K562 (cell line): Measurements from ENCODE around the gene ZFAND2B. TPM values are rescaled to one million over a fixed set of nuclear protein-coding genes. Genes with fewer than 3 reads are reported as not detected.

ENCODE experiments used
- BCOR ChIP-seq: fragments of 450-650 bp; IDR thresholded peaks from 2 replicates; pipeline ENCODE4 v1.6.1; 2016
- BHLHE40 ChIP-seq: IDR thresholded peaks from 2 replicates; pipeline ENCODE4 v1.6.1; 2011; ENCODE audit warnings: low read length, improper control_type of control experiment
- FOXP1 ChIP-seq: sonication (generic); formaldehyde crosslinking; IDR thresholded peaks from 2 replicates; pipeline ENCODE4 v1.8.0; 2022; ENCODE audit warnings: mild to moderate bottlenecking, missing genetic modification reagents
- HNRNPLL ChIP-seq: fragments of 200-400 bp; formaldehyde crosslinking; IDR thresholded peaks from 2 replicates; pipeline ENCODE4 v1.6.1; 2017; ENCODE audit warnings: low read length, low read depth, mild to moderate bottlenecking; ENCODE audit not compliant: poor library complexity, severe bottlenecking
- JUND ChIP-seq, 2 experiments: IDR thresholded peaks; 2 replicates in 1 of 2; 3 replicates in 1 of 2; pipeline ENCODE4 v1.6.1; 2011; ENCODE audit warnings: borderline replicate concordance in 2 of 2, low read depth in 2 of 2, low read length in 2 of 2, improper control_type of control experiment in 1 of 2, missing biosample characterization in 1 of 2, missing genetic modification characterization in 1 of 2, missing genetic modification reagents in 1 of 2
- MGA ChIP-seq: fragments of 450-650 bp; IDR thresholded peaks from 2 replicates; pipeline ENCODE4 v1.6.1; 2016; ENCODE audit warnings: mild to moderate bottlenecking, moderate library complexity
- MTF1 ChIP-seq: fragments of 250-450 bp; sonication (Bioruptor Pico); IDR thresholded peaks from 2 replicates; pipeline ENCODE4 v1.9.0; 2021; ENCODE audit warnings: moderate library complexity, mild to moderate bottlenecking, inconsistent platforms, borderline replicate concordance
- NONO ChIP-seq, 2 experiments: fragments of 200-400 bp in 1 of 2; fragments of 450-650 bp in 1 of 2; formaldehyde crosslinking in 1 of 2; IDR thresholded peaks; 2 replicates each; pipeline ENCODE4 v1.6.1; 2017; ENCODE audit warnings: low read depth in 2 of 2, mild to moderate bottlenecking in 2 of 2, moderate library complexity in 2 of 2, low read length in 1 of 2
- PRDM10 ChIP-seq: fragments of 450-650 bp; IDR thresholded peaks from 2 replicates; pipeline ENCODE4 v1.6.1; 2018; ENCODE audit not compliant: partially characterized antibody
- RCOR1 ChIP-seq, 2 experiments: IDR thresholded peaks; 2 replicates each; pipeline ENCODE4 v1.6.1; 2012; ENCODE audit warnings: low read depth in 2 of 2, low read length in 2 of 2, borderline replicate concordance in 1 of 2, improper control_type of control experiment in 1 of 2
- polyA plus RNA-seq, 8 experiments: library from polyadenylated mRNA; depleted of rRNA in 4 of 8; stranded (reverse) in 5 of 8; unstranded in 3 of 8; fragments of >200 nt; fragmentation: Nextera tagmentation in 2 of 8; fragmentation: Illumina TruSeq in 1 of 8; extraction: Ambion mirVana in 2 of 8; extraction: Trizol in 1 of 8; gene quantifications; 2 replicates each; pipeline versions ENCODE4 v1.2.1 to v1.2.3, GENCODE V29; 2011 to 2014; ENCODE audit warnings: inconsistent platforms in 1 of 8, missing spikeins in 1 of 8
- total RNA-seq, 7 experiments: library from RNA; depleted of rRNA in 6 of 7; stranded (reverse); fragments of >200 nt in 6 of 7; fragmentation: Illumina TruSeq in 2 of 7; extraction: Trizol in 2 of 7; gene quantifications; 2 replicates each; pipeline versions ENCODE4 v1.2.1 to v1.2.3, GENCODE V29; 2011 to 2021; ENCODE audit warnings: low replicate concordance in 1 of 7

Gene ZFAND2B
- total and polyA plus RNA-seq, 9 of the 15 experiments (the other 6 are each of a cell fraction or from before 2014, with no cell fraction given): 9.9 to 33.3 (median 26.1) TPM

GRCh38 chr2:219160186-219161017 is 46.2 kb upstream of the ZFAND2B start, which contains the start of gene NHEJ1 (continued):
- peak; percentile 77 for TF ChIP-seq MGA
- 0 out of 2 replicates have a peak, but pooled peaks have one; percentile 34 for TF ChIP-seq FOXP1 (CRISPR knock-in tag)
- TF ChIP-seq MTF1 (CRISPR knock-in tag): no peak
- TF ChIP-seq BCOR: peak; percentile 33; the same call in 1 of the 2 replicates
- TF ChIP-seq JUND (IDR thresholded peaks at IDR 0.05; ENCODE audit: borderline replicate concordance, low read depth, low read length): 0 out of 2 replicates have a peak, but pooled peaks have one; percentile 3
- TF ChIP-seq JUND (tag; IDR thresholded peaks at IDR 0.05; ENCODE audit: borderline replicate concordance, low read depth, low read length): no peak
- 0 out of 4 replicates have a peak, but pooled peaks of 1 of the 2 experiments have one; percentile 38 for TF ChIP-seq RCOR1 (IDR thresholded peaks at IDR 0.05; ENCODE audit: borderline replicate concordance in 1 of 2, low read depth in 2 of 2, low read length in 2 of 2)
- peak; percentile 68 for TF ChIP-seq PRDM10
- TF ChIP-seq HNRNPLL: peak; percentile 45
- no peak for TF ChIP-seq NONO (IDR thresholded peaks at IDR 0.05; ENCODE audit: low read depth in 2 of 2, low read length in 1 of 2)
- TF ChIP-seq BHLHE40: no peak
